Stimulated activated naive CD8-positive, alpha-beta T cell treated with anti-CD3 and anti-CD28 coated beads, Interleukin-15, Interleukin-2, amounts not matched to agents 100 ng/mL and 50 ng/mL, for 24 hours (primary cell): ENCODE data around the gene STAU1.
"Not testable (repeated sequence)": the region's sequence is repeated elsewhere in the genome, so short reads cannot be mapped to it uniquely, and the experiment has no call there.

Experiments
- H3K27ac Mint-ChIP-seq: one replicate; pipeline ENCODE4 v1.8.0; 2021; ENCODE audit warnings: mild to moderate bottlenecking, mixed read lengths
- H3K27me3 Mint-ChIP-seq: one replicate; pipeline ENCODE4 v1.8.0; 2021; ENCODE audit warnings: mixed read lengths
- H3K36me3 Mint-ChIP-seq: one replicate; pipeline ENCODE4 v1.8.0; 2021; ENCODE audit warnings: low read depth, mixed read lengths
- H3K4me1 Mint-ChIP-seq: one replicate; pipeline ENCODE4 v1.8.0; 2021; ENCODE audit warnings: low read depth, mixed read lengths
- H3K4me3 Mint-ChIP-seq: one replicate; pipeline ENCODE4 v1.8.0; 2021; ENCODE audit warnings: mild to moderate bottlenecking, mixed read lengths
- H3K9me3 Mint-ChIP-seq: one replicate; pipeline ENCODE4 v1.8.0; 2021; ENCODE audit warnings: mixed read lengths

STAU1 gene

DNA sequence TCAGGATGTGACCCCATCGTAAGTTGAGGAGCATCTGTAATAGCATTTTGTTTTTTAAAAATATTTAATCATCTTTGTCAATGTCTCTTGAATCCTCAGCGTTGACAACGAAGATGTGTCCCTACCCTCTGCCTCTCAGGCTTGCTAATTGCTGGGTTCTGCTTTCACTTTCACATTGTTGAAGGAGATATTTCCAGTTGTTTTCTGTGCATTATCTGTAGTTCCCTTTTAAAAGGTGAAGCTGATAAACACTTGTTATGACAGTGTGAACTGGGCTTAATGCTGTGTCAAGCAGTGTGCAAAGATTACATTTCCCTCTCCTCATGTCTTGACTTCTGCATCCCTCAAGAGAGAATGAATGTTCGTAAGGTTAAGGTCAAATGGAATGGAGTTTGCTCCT lies 87.2 kb downstream of the STAU1 start:
- peaks cover 83% of the 10 kb centered on the region for H3K36me3 Mint-ChIP-seq
- H3K4me3 Mint-ChIP-seq, result no peak overlapping the region

DNA sequence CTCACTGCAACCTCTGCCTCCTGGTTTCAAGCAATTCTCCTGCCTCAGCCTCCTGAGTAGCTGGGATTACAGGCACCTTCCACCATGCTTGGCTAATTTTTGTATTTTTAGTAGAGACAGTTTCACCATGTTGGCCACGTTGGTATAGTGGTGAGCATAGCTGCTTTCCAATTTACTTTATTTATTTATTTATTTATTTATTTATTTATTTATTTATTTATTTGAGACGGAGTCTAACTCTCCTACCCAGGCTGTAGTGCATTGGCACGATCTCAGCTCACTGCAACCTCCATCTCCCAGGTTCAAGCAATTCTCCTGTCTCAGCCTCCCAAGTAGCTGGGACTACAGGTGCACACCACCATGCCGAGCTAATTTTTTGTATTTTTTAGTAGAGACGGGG lies 87.8 kb downstream of the STAU1 start:
- Mint-ChIP-seq H3K36me3 (peaks cover 83% of the 10 kb centered on the region), H3K4me1 (peaks cover 16% of the 10 kb centered on the region)
- not testable (repeated sequence) for H3K27ac Mint-ChIP-seq, H3K9me3 Mint-ChIP-seq, H3K4me3 Mint-ChIP-seq, H3K27me3 Mint-ChIP-seq

More for the DNA sequence above, 87.2 kb downstream of the STAU1 start:
- no peaks in the 10 kb centered on the region for H3K27me3 Mint-ChIP-seq
- peak overlapping the region; percentile 72 for H3K27ac Mint-ChIP-seq
- H3K9me3 Mint-ChIP-seq, result no peaks in the 10 kb centered on the region
- peaks cover 16% of the 10 kb centered on the region for H3K4me1 Mint-ChIP-seq

DNA sequence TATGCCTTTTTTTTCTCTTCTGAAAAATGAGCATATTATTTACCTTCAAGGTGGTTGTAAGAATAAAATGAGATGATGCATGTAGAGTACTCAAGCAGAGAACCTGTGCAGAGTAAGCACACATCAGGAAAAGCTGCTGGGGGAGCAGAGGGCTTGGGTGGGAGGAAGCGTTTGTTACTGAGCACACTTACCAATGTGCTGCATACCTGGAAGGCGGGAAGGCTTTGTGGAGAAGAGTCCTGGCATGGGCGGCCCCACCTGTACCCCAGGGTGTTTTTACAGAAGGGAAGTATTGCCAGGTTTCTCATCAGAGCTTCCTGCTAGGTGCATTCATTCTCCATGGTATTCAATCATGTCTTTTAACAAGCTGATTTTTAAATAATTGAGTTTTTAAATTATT lies 89.1 kb downstream of the STAU1 start:
- Mint-ChIP-seq H3K4me1 (peaks cover 16% of the 10 kb centered on the region), H3K9me3 (no peaks in the 10 kb centered on the region), H3K4me3 (no peak overlapping the region), H3K27ac (no peak overlapping the region), H3K27me3 (no peaks in the 10 kb centered on the region), H3K36me3 (peaks cover 88% of the 10 kb centered on the region)

DNA sequence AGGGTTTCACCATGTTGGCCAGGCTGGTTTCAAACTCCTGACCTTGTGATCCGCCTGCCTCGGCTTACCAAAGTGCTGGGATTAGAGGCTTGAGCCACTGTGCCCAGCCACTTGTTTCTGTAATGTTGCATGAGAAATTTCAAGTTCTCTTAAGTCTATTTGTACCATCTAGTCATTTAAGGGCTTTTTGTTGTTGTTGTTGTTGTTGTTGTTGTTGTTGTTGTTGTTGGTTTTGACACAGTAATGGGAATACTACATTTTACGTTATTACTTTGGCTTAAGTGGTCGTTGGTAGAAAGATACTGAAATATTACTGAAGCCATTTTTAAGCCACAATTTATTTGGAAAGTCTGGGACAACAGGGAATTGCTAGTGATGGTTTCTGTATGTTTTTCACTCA lies 90.0 kb downstream of the STAU1 start:
- H3K36me3 Mint-ChIP-seq, result peaks cover 88% of the 10 kb centered on the region

DNA sequence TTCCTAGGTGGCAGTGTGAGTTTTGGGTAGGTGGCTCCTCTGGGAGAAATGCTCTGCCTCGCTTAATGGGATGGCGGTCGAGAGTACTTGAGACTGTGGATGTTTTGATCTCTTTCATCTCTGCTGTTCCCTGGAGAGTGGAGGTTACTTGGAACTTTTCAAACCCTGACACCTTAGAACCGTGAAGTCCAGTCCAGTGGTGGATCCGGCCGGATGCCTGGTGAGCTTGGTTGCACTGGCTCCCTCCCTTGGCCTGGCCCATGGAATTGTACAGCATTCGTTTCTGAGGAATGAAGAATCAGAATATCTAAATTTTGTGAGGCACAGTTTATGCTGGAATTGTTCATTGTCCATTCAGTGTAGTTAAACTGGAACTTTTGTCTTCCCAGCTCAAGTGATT lies 91.0 kb downstream of the STAU1 start:
- H3K4me1 Mint-ChIP-seq, result peaks cover 16% of the 10 kb centered on the region
- H3K27ac Mint-ChIP-seq, result no peak overlapping the region
- no peak overlapping the region for H3K4me3 Mint-ChIP-seq
- no peaks in the 10 kb centered on the region for H3K9me3 Mint-ChIP-seq
- peaks cover 88% of the 10 kb centered on the region for H3K36me3 Mint-ChIP-seq
- H3K27me3 Mint-ChIP-seq, result no peaks in the 10 kb centered on the region

More for the DNA sequence above, 90.0 kb downstream of the STAU1 start:
- H3K4me1 Mint-ChIP-seq, result peaks cover 16% of the 10 kb centered on the region
- no peak overlapping the region for H3K27ac Mint-ChIP-seq
- H3K27me3 Mint-ChIP-seq, result no peaks in the 10 kb centered on the region
- no peak overlapping the region for H3K4me3 Mint-ChIP-seq
- H3K9me3 Mint-ChIP-seq, result no peaks in the 10 kb centered on the region

DNA sequence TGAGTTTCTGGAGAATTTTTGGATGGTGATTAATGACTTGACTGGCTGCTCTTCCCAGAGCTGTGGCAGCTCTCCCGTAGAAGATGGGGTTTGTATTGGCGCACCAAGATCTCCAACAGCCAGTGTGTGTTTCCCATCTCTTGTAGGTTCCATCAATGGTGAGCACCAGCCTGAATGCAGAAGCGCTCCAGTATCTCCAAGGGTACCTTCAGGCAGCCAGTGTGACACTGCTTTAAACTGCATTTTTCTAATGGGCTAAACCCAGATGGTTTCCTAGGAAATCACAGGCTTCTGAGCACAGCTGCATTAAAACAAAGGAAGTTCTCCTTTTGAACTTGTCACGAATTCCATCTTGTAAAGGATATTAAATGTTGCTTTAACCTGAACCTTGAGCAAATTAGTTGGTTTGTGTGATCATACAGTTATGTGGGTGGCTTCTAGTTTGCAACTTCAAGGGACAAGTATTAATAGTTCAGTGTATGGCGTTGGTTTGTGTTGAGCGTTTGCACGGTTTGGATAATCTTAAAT lies 91.9 kb downstream of the STAU1 start:
- Mint-ChIP-seq H3K4me3 (no peak overlapping the region), H3K27me3 (no peaks in the 10 kb centered on the region), H3K36me3 (peaks cover 88% of the 10 kb centered on the region), H3K4me1 (peaks cover 14% of the 10 kb centered on the region), H3K9me3 (no peaks in the 10 kb centered on the region), H3K27ac (no peak overlapping the region)

DNA sequence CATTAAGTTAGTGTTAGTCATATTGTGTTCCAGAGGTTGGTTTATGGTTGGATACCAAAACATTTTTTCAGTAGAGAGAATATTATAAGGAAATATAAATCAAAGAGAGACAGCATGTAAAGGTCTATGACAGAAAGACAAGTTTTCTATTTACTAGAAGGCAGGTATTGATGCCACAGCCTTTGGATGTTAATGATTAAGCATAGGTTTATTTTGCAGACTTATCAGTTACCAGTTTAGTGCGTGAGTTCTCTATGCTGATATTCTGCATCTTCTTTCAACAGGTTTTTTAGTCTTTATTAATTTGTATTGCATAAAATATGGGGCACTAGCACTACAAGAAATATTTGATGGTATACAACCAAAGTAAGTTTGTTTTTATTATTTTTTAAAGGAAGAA lies 96.4 kb downstream of the STAU1 start:
- peaks cover 95% of the 10 kb centered on the region for H3K36me3 Mint-ChIP-seq
- H3K27ac Mint-ChIP-seq, result no peak overlapping the region
- H3K4me3 Mint-ChIP-seq, result no peak overlapping the region
- no peaks in the 10 kb centered on the region for H3K9me3 Mint-ChIP-seq
- no peaks in the 10 kb centered on the region for H3K4me1 Mint-ChIP-seq
- H3K27me3 Mint-ChIP-seq, result no peaks in the 10 kb centered on the region

DNA sequence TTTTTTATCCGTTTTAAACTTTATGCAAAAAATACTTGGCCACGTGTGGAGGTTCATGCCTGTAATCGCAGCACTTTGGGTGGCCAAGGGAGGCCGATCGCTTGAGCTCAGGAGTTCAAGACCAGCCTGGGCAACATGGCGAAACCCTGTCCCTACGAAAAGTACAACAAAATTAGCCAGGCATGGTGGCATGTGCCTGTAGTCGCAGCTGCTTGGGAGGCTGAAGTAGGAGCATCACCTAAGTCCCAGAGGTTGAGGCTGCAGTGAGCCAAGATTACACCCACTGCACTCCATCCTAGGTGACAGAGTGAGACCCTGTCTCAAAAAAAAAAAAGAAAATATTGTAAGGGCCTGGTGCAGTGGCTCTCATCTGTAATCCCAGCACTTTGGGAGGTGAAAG lies 97.0 kb downstream of the STAU1 start:
- no peaks in the 10 kb centered on the region for H3K9me3 Mint-ChIP-seq
- H3K4me1 Mint-ChIP-seq, result no peaks in the 10 kb centered on the region
- H3K36me3 Mint-ChIP-seq, result peaks cover 95% of the 10 kb centered on the region
- H3K27ac Mint-ChIP-seq, result no peak overlapping the region
- H3K27me3 Mint-ChIP-seq, result no peaks in the 10 kb centered on the region
- H3K4me3 Mint-ChIP-seq, result no peak overlapping the region

DNA sequence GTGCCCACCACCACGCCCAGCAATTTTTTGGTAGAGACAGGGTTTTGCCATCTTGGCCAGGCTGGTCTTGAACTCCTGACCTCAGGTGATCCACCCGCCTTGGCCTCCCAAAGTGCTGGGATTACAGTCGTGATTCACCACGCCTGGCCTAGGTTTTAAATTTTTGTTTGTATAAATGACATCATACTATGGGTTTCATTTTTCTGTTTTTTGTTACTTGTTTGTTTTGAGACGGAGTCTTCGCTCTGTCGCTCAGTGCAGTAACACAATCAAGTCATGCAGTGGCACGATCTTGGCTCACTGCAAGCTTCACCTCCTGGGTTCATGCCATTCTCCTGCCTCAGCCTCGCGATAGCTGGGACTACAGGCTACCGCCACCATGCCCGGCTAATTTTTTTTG lies 105.8 kb downstream of the STAU1 start:
- not testable (repeated sequence) for H3K4me1 Mint-ChIP-seq, H3K27ac Mint-ChIP-seq, H3K4me3 Mint-ChIP-seq, H3K9me3 Mint-ChIP-seq, H3K27me3 Mint-ChIP-seq
- H3K36me3 Mint-ChIP-seq, result peaks cover 66% of the 10 kb centered on the region

DNA sequence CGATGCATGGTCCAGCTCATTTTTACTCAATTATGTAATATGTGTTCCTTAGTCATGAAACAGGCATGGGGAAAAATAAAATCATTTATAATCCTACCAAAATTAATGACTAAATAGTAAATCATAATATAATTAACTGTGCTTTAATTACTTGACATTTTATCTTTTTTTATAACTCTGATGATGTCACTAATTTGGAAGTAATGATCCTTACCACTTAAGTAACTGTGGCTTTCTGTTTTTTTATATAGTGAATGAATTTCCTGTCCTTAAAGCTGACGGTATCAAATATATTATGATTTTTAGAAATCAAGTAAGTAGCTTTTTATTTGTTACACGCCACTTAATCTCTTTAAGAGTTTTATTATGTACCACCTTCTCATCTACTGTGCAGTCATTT lies 109.8 kb downstream of the STAU1 start:
- Mint-ChIP-seq H3K4me1 (no peaks in the 10 kb centered on the region), H3K36me3 (peaks cover 61% of the 10 kb centered on the region), H3K27me3 (no peaks in the 10 kb centered on the region), H3K9me3 (no peaks in the 10 kb centered on the region), H3K4me3 (no peak overlapping the region), H3K27ac (no peak overlapping the region)

DNA sequence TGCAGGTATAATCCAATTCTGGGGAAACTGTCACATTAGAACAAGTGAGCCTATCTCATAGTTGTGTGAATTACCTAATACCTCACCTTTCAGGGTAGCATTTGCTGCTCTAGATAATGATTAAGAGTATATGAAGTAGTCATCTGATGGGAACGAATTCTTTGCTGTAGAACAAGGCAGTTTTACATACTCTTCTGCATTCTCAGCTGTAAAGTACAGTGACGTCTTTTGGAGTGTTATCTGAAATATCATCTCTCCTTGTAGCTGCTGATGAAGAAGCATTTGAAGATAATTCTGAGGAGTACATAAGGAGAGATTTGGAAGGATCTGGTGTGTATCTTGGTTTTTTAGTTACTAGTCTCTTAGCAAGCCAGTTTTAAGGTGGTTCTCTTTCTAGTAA lies 113.6 kb downstream of the STAU1 start:
- Mint-ChIP-seq H3K27ac (peak overlapping the region; percentile 36), H3K4me1 (no peaks in the 10 kb centered on the region), H3K27me3 (no peaks in the 10 kb centered on the region), H3K4me3 (no peak overlapping the region), H3K9me3 (no peaks in the 10 kb centered on the region), H3K36me3 (peaks cover 65% of the 10 kb centered on the region)
